ENCODE results near the gene RNF8.

GRCh38 chr6:37332894-37333293, 20.9 kb upstream of the RNF8 start:
- no peak for TF ChIP-seq POLR2A (IDR thresholded peaks at IDR 0.05)
- no peak for TF ChIP-seq CTCF (IDR thresholded peaks at IDR 0.05 in 8 of 11, conservative IDR thresholded peaks at IDR 0.05 in 3 of 11)
- no peak for TF ChIP-seq POLR2AphosphoS5 (IDR thresholded peaks at IDR 0.05)
